Liver (tissue), 9 donors: ENCODE data around the gene SNCB. TPM values are rescaled to one million over a fixed set of nuclear protein-coding genes. Genes with fewer than 3 reads are reported as not detected.

ENCODE experiments used
- DNase-seq: peaks from one replicate; pipeline ENCODE4 v3.0.0-alpha.2; 2017; ENCODE audit warnings: low spot score
- H3K27ac ChIP-seq, 2 donors: one replicate each; pipeline ENCODE4 v1.7.0; 2013; ENCODE audit warnings: inconsistent platforms in 2 of 2, low read length in 2 of 2, control low read depth in 1 of 2, low read depth in 1 of 2, mild to moderate bottlenecking in 1 of 2
- H3K27me3 ChIP-seq, 4 donors: one replicate each; pipeline versions ENCODE4 v1.6.1 to v1.7.0; 2013; ENCODE audit warnings: low read length in 3 of 4, inconsistent platforms in 1 of 4, mild to moderate bottlenecking in 1 of 4, moderate library complexity in 1 of 4; ENCODE audit not compliant: control insufficient read depth in 4 of 4, insufficient read depth in 4 of 4
- H3K36me3 ChIP-seq, 4 donors: one replicate each; pipeline versions ENCODE4 v1.6.1 to v1.7.0; 2013; ENCODE audit warnings: low read length in 3 of 4, mild to moderate bottlenecking in 3 of 4, low read depth in 1 of 4, moderate library complexity in 1 of 4; ENCODE audit not compliant: control insufficient read depth in 4 of 4, insufficient read depth in 3 of 4
- H3K4me1 ChIP-seq, 4 donors: one replicate each; pipeline versions ENCODE4 v1.6.1 to v1.7.0; 2013; ENCODE audit warnings: low read length in 3 of 4, mild to moderate bottlenecking in 3 of 4, moderate library complexity in 1 of 4; ENCODE audit not compliant: control insufficient read depth in 4 of 4, insufficient read depth in 4 of 4
- H3K4me3 ChIP-seq, 3 donors: one replicate each; pipeline versions ENCODE4 v1.6.1 to v1.7.0; 2013; ENCODE audit warnings: low read length in 3 of 3, control low read depth in 1 of 3, low read depth in 1 of 3, mild to moderate bottlenecking in 1 of 3
- H3K9ac ChIP-seq, 2 donors: one replicate each; pipeline ENCODE4 v1.7.0; 2013; ENCODE audit warnings: low read length in 2 of 2, mild to moderate bottlenecking in 2 of 2, moderate library complexity in 2 of 2, control low read depth in 1 of 2, low read depth in 1 of 2
- H3K9me3 ChIP-seq, 4 donors: one replicate each; pipeline versions ENCODE4 v1.6.1 to v1.7.0; 2013; ENCODE audit warnings: low read length in 3 of 4; ENCODE audit not compliant: control insufficient read depth in 4 of 4
- ATF3 ChIP-seq: IDR thresholded peaks from 2 replicates; pipeline ENCODE4 v1.6.1; 2016; ENCODE audit warnings: antibody characterized with exemption
- CTCF ChIP-seq: fragments of 150-350 bp; IDR thresholded peaks from 2 replicates; pipeline ENCODE4 v1.5.1; 2017; ENCODE audit warnings: improper control_type of control experiment, low read depth, low read length; ENCODE audit not compliant: missing input control
- EGR1 ChIP-seq, 2 donors: IDR thresholded peaks; 2 replicates each; pipeline ENCODE4 v1.6.1; 2016 to 2018; ENCODE audit warnings: antibody characterized with exemption in 2 of 2, low read depth in 2 of 2
- FOXA1 ChIP-seq: IDR thresholded peaks from 2 replicates; pipeline ENCODE4 v1.6.1; 2016; ENCODE audit warnings: antibody characterized with exemption
- FOXA2 ChIP-seq: IDR thresholded peaks from 2 replicates; pipeline ENCODE4 v1.6.1; 2016; ENCODE audit warnings: antibody characterized with exemption
- GABPA ChIP-seq, 2 donors: IDR thresholded peaks in 1 of 2; conservative IDR thresholded peaks in 1 of 2; 2 replicates each; pipeline ENCODE4 v1.6.1; 2016; ENCODE audit warnings: antibody characterized with exemption in 2 of 2, mild to moderate bottlenecking in 1 of 2, moderate library complexity in 1 of 2
- HNF4A ChIP-seq, 2 donors: conservative IDR thresholded peaks; 2 replicates each; pipeline ENCODE4 v1.6.1; 2016; ENCODE audit warnings: antibody characterized with exemption in 2 of 2, mild to moderate bottlenecking in 2 of 2
- HNF4G ChIP-seq: IDR thresholded peaks from 2 replicates; pipeline ENCODE4 v1.6.1; 2016; ENCODE audit warnings: antibody characterized with exemption
- JUND ChIP-seq, 2 donors: IDR thresholded peaks; 2 replicates each; pipeline ENCODE4 v1.6.1; 2016; ENCODE audit warnings: antibody characterized with exemption in 2 of 2
- MAX ChIP-seq: IDR thresholded peaks from 2 replicates; pipeline ENCODE4 v1.6.1; 2016; ENCODE audit warnings: antibody characterized with exemption
- NR2F2 ChIP-seq: IDR thresholded peaks from 2 replicates; pipeline ENCODE4 v1.6.1; 2016; ENCODE audit warnings: antibody characterized with exemption
- RAD21 ChIP-seq, 2 donors: IDR thresholded peaks; 2 replicates each; pipeline ENCODE4 v1.6.1; 2016; ENCODE audit warnings: antibody characterized with exemption in 2 of 2, mild to moderate bottlenecking in 2 of 2
- REST ChIP-seq: IDR thresholded peaks from 2 replicates; pipeline ENCODE4 v1.6.1; 2016; ENCODE audit warnings: antibody characterized with exemption, mild to moderate bottlenecking
- RXRA ChIP-seq, 2 donors: IDR thresholded peaks; 2 replicates each; pipeline ENCODE4 v1.6.1; 2017 to 2018; ENCODE audit warnings: antibody characterized with exemption in 2 of 2, mild to moderate bottlenecking in 1 of 2
- SP1 ChIP-seq: IDR thresholded peaks from 2 replicates; pipeline ENCODE4 v1.6.1; 2018; ENCODE audit warnings: antibody characterized with exemption, mild to moderate bottlenecking
- TAF1 ChIP-seq: conservative IDR thresholded peaks from 2 replicates; pipeline ENCODE4 v1.6.1; 2016; ENCODE audit warnings: antibody characterized with exemption, mild to moderate bottlenecking
- YY1 ChIP-seq: IDR thresholded peaks from 2 replicates; pipeline ENCODE4 v1.6.1; 2016; ENCODE audit warnings: antibody characterized with exemption, mild to moderate bottlenecking
- ZBTB33 ChIP-seq: IDR thresholded peaks from 2 replicates; pipeline ENCODE4 v1.6.1; 2016; ENCODE audit warnings: antibody characterized with exemption
- WGBS: extraction: QIAGEN DNeasy Blood & Tissue Kit; methylation state at CpG from one replicate; pipeline ENCODE4 v1.1.7; 2013; 5-methylcytosine and 5-hydroxymethylcytosine counted together
- polyA plus RNA-seq, 2 donors: library from polyadenylated mRNA; stranded (reverse) in 1 of 2; unstranded in 1 of 2; fragments of 200-250 nt in 1 of 2; fragments of >200 nt in 1 of 2; fragmentation: Nextera tagmentation in 1 of 2; extraction: Ambion mirVana in 1 of 2; gene quantifications; one replicate each; pipeline versions ENCODE4 v1.2.1 to v1.2.3, GENCODE V29; 2013 to 2015
- total RNA-seq, 2 donors: library from RNA; depleted of rRNA; stranded (reverse); fragments of >200 nt; gene quantifications; one replicate each; pipeline ENCODE4 v1.2.3, GENCODE V29; 2014
- donor health status: healthy.
- donor health status: healthy.
- donor health status: healthy.
- donor health status: healthy.
- donor health status: healthy.

The SNCB gene
- total and polyA plus RNA-seq, 4 donors, result not detected

- H3K27me3 ChIP-seq, result peaks cover 0 to 2% (median 0%) of the 10 kb centered on the region in 4 donors
- no peak for DNase-seq
- H3K36me3 ChIP-seq, result no peaks in the 10 kb centered on the region
- no peak for TF ChIP-seq TAF1
- TF ChIP-seq HNF4G, result no peak
- no peak for TF ChIP-seq SP1
- no peak for TF ChIP-seq GABPA (IDR thresholded peaks at IDR 0.05 in 1 of 2, conservative IDR thresholded peaks at IDR 0.05 in 1 of 2)
- no peak for TF ChIP-seq ATF3
- no peak for TF ChIP-seq CTCF
- no peak for TF ChIP-seq RAD21 (IDR thresholded peaks at IDR 0.05)
- no peak for TF ChIP-seq JUND (IDR thresholded peaks at IDR 0.05)
- no peak for TF ChIP-seq MAX
- no peak for TF ChIP-seq EGR1 (IDR thresholded peaks at IDR 0.05; ENCODE audit: low read depth in 2 of 2)
- TF ChIP-seq FOXA2, result no peak
- no peak for TF ChIP-seq NR2F2
- TF ChIP-seq HNF4A (conservative IDR thresholded peaks at IDR 0.05), result no peak
- no peaks in the 10 kb centered on the region for H3K9me3 ChIP-seq
- no peak overlapping the region for H3K9ac ChIP-seq
- no peak overlapping the region for H3K27ac ChIP-seq
- H3K4me1 ChIP-seq, result no peaks in the 10 kb centered on the region
- 67% methylated on average over 18 of the region's 18 CpGs for WGBS
- no peak overlapping the region for H3K4me3 ChIP-seq
These were observed 41.8 kb upstream of the SNCB start for GRCh38 chr5:176671890-176672747.

GRCh38 chr5:176671399-176671798, 41.1 kb upstream of the SNCB start:
- H3K36me3 ChIP-seq, result no peaks in the 10 kb centered on the region
- no peak for TF ChIP-seq RAD21 (IDR thresholded peaks at IDR 0.05)
- TF ChIP-seq NR2F2, result no peak
- TF ChIP-seq MAX, result no peak
- no peak for TF ChIP-seq ZBTB33
- no peak for TF ChIP-seq ATF3
- TF ChIP-seq CTCF, result no peak
- TF ChIP-seq REST, result no peak
- no peak for TF ChIP-seq EGR1 (IDR thresholded peaks at IDR 0.05; ENCODE audit: low read depth in 2 of 2)
- no peak for TF ChIP-seq JUND (IDR thresholded peaks at IDR 0.05)
- no peak for TF ChIP-seq FOXA1
- no peak for TF ChIP-seq RXRA (IDR thresholded peaks at IDR 0.05)
- no peak for TF ChIP-seq GABPA (IDR thresholded peaks at IDR 0.05 in 1 of 2, conservative IDR thresholded peaks at IDR 0.05 in 1 of 2)
- no peak for TF ChIP-seq YY1
- no peak for TF ChIP-seq SP1
- 80% methylated on average over 4 of the region's 4 CpGs for WGBS
- no peak overlapping the region for H3K4me3 ChIP-seq
- no peaks in the 10 kb centered on the region for H3K4me1 ChIP-seq
- H3K9me3 ChIP-seq, result no peaks in the 10 kb centered on the region
- peaks cover 0 to 2% (median 0%) of the 10 kb centered on the region in 4 donors for H3K27me3 ChIP-seq
- DNase-seq, result no peak
- no peak overlapping the region for H3K27ac ChIP-seq
- H3K9ac ChIP-seq, result no peak overlapping the region
